ENCODE results near the gene KDM5B. TPM values are rescaled to one million over a fixed set of nuclear protein-coding genes. Genes with fewer than 3 reads are reported as not detected.

KDM5B gene
- total and polyA plus RNA-seq, 9 of the 15 experiments (the other 6 are each of a cell fraction or from before 2014, with no cell fraction given), result 15.4 to 90.6 (median 57.1) TPM

- TF ChIP-seq MGA (IDR thresholded peaks at IDR 0.05), result peak; percentile 74
- no peak for TF ChIP-seq SAFB (IDR thresholded peaks at IDR 0.05; ENCODE audit: borderline replicate concordance, low read depth, low read length)
- TF ChIP-seq SMAD2 (IDR thresholded peaks at IDR 0.05; ENCODE audit: low read depth, low read length), result no peak
- no peak for TF ChIP-seq ZBTB33 (CRISPR knock-in tag; IDR thresholded peaks at IDR 0.05)
- no peak for TF ChIP-seq ZNF232 (CRISPR knock-in tag; IDR thresholded peaks at IDR 0.05)
- TF ChIP-seq PRMT5 (CRISPR knock-in tag; IDR thresholded peaks at IDR 0.05), result no peak
- TF ChIP-seq BACH1 (tag; IDR thresholded peaks at IDR 0.05), result no peak
- no peak for TF ChIP-seq CEBPB (tag; IDR thresholded peaks at IDR 0.05)
- no peak for TF ChIP-seq NFE2 (IDR thresholded peaks at IDR 0.05; ENCODE audit: low read depth)
- 0 out of 2 replicates have a peak, but pooled peaks have one; percentile 6 for TF ChIP-seq ZKSCAN1 (IDR thresholded peaks at IDR 0.05; ENCODE audit: low read depth, low read length)
- no peak for TF ChIP-seq NCOA6 (IDR thresholded peaks at IDR 0.05)
Measured at GRCh38 chr1:202811296-202812175, 3.3 kb upstream of the KDM5B start (continued).

Measured in K562 (cell line).